IPS DF 6.9 (cell line): Measurements from ENCODE around the gene CYRIA.

ENCODE experiments used
- DNase-seq: peaks from one replicate; pipeline ENCODE4 v3.0.0-alpha.2; 2013; ENCODE audit warnings: low read depth, low spot score
- H3K27ac ChIP-seq: one replicate; pipeline ENCODE4 v1.5.1; 2013; ENCODE audit warnings: low read length, control low read depth
- H3K27me3 ChIP-seq: 2 replicates; pipeline ENCODE4 v1.6.1; 2013; ENCODE audit warnings: mild to moderate bottlenecking, low read length; ENCODE audit not compliant: control insufficient read depth, insufficient read depth
- H3K36me3 ChIP-seq: 2 replicates; pipeline ENCODE4 v1.6.1; 2013; ENCODE audit warnings: low read length; ENCODE audit not compliant: control insufficient read depth, insufficient read depth
- H3K4me1 ChIP-seq: 2 replicates; pipeline ENCODE4 v1.6.1; 2013; ENCODE audit warnings: low read length; ENCODE audit not compliant: control insufficient read depth, insufficient read depth
- H3K4me3 ChIP-seq: 2 replicates; pipeline ENCODE4 v1.5.1; 2013; ENCODE audit warnings: mild to moderate bottlenecking, low read length
- H3K9me3 ChIP-seq: 2 replicates; pipeline ENCODE4 v1.6.1; 2013; ENCODE audit warnings: low read length, inconsistent platforms; ENCODE audit not compliant: control insufficient read depth, insufficient read depth
- WGBS: extraction: QIAGEN DNeasy Blood & Tissue Kit; methylation state at CpG from one replicate; pipeline ENCODE4 v1.1.7; 2013; ENCODE audit warnings: mixed read lengths, missing lambda C conversion rate; ENCODE audit not compliant: insufficient read length, insufficient coverage; 5-methylcytosine and 5-hydroxymethylcytosine counted together

Gene CYRIA

GRCh38 chr2:16650287-16651249, 15.1 kb downstream of the CYRIA start:
- H3K4me3 ChIP-seq, result no peak overlapping the region
- no peak overlapping the region for H3K27ac ChIP-seq
- H3K4me1 ChIP-seq, result no peaks in the 10 kb centered on the region
- no peaks in the 10 kb centered on the region for H3K36me3 ChIP-seq
- WGBS, result 100% methylated on average over 1 of the region's 12 CpGs
- no peaks in the 10 kb centered on the region for H3K27me3 ChIP-seq
- DNase-seq, result no peak
- no peaks in the 10 kb centered on the region for H3K9me3 ChIP-seq

GRCh38 chr2:16649353-16650286, 16.0 kb downstream of the CYRIA start:
- DNase-seq, result no peak
- H3K4me3 ChIP-seq, result no peak overlapping the region
- no peaks in the 10 kb centered on the region for H3K4me1 ChIP-seq
- H3K27me3 ChIP-seq, result no peaks in the 10 kb centered on the region
- WGBS, result no CpG with 5 or more reads among the region's 9 CpGs
- H3K36me3 ChIP-seq, result no peaks in the 10 kb centered on the region
- no peak overlapping the region for H3K27ac ChIP-seq
- no peaks in the 10 kb centered on the region for H3K9me3 ChIP-seq

GRCh38 chr2:16647992-16648617, 17.5 kb downstream of the CYRIA start:
- Histone ChIP-seq H3K4me3 (no peak overlapping the region), H3K4me1 (no peaks in the 10 kb centered on the region), H3K36me3 (no peaks in the 10 kb centered on the region), H3K9me3 (no peaks in the 10 kb centered on the region), H3K27ac (no peak overlapping the region), H3K27me3 (no peaks in the 10 kb centered on the region)
- no CpG with 5 or more reads among the region's 2 CpGs for WGBS
- DNase-seq, result no peak

DNA sequence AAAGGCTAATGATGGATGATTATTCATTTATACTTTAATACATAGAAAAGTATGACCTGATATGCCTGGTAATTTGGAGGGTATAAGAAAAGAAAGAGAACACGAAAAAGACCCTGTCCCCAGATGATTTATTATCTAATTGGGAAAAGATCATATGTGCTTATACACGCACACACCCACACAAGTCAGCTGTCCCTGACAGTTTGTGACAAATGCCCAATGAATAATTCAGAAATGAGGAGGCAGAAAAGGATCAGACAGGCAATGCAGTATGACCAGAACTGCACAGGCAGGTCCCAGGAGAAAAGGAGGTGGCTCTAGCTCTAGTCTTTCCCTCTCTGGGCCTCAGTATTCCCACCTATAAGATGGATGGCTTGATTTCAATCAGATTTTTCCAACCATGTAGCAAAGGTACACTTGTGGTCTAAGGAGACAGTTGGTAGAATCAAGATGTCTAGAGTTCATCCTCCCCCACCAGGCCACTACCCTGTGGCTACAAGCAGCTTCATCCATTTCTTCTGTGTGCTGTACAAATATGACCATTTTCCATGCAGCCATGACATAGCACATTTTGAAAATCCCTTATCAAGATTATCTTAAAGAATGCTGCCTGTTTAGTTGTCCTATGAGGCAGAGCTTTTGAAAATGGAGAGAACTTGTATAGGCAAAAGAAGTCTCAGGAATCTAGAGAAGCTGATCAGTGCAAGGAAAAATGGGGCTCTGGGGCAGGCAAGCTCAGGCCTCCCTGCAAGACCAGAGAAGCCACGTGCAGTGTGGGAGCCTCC, 19.7 kb downstream of the CYRIA start:
- H3K27ac ChIP-seq, result no peak overlapping the region

DNA sequence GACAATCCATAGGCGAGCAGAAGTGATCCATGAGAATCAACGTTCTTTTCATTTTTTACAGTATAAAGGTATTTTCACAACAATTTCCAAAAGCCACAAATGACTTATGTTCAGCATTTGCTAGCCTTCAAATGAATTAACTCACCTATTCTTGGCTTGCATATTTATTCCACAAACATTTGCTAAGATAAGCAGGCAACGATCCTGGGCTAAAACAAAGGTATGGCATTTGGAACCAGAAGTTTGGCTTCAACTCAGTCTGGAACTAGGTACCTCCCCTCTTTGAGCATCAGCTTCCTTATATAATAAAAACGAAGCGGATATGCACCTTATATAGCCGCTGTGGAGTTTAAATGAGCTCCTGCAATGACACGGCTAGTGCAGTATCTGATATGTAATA, 20.5 kb downstream of the CYRIA start:
- H3K36me3 ChIP-seq, result no peaks in the 10 kb centered on the region
- WGBS, result no CpG with 5 or more reads among the region's 7 CpGs
- H3K4me1 ChIP-seq, result no peaks in the 10 kb centered on the region; the same call in 1 of the 2 replicates
- H3K4me3 ChIP-seq, result no peak overlapping the region
- no peaks in the 10 kb centered on the region for H3K27me3 ChIP-seq
- no peaks in the 10 kb centered on the region for H3K9me3 ChIP-seq
- no peak overlapping the region for H3K27ac ChIP-seq
- no peak for DNase-seq

More for the DNA sequence above, 19.7 kb downstream of the CYRIA start:
- H3K9me3 ChIP-seq, result no peaks in the 10 kb centered on the region
- DNase-seq, result no peak
- H3K27me3 ChIP-seq, result no peaks in the 10 kb centered on the region
- WGBS, result no CpG with 5 or more reads among the region's 3 CpGs
- H3K4me1 ChIP-seq, result no peaks in the 10 kb centered on the region
- no peaks in the 10 kb centered on the region for H3K36me3 ChIP-seq
- no peak overlapping the region for H3K4me3 ChIP-seq

GRCh38 chr2:16644221-16644925, 21.3 kb downstream of the CYRIA start:
- no peak overlapping the region for H3K27ac ChIP-seq
- DNase-seq, result no peak
- H3K9me3 ChIP-seq, result no peaks in the 10 kb centered on the region
- no peak overlapping the region for H3K4me3 ChIP-seq
- WGBS, result no CpG with 5 or more reads among the region's 6 CpGs
- H3K4me1 ChIP-seq, result no peaks in the 10 kb centered on the region; the same call in 1 of the 2 replicates
- no peaks in the 10 kb centered on the region for H3K36me3 ChIP-seq
- H3K27me3 ChIP-seq, result no peaks in the 10 kb centered on the region

DNA sequence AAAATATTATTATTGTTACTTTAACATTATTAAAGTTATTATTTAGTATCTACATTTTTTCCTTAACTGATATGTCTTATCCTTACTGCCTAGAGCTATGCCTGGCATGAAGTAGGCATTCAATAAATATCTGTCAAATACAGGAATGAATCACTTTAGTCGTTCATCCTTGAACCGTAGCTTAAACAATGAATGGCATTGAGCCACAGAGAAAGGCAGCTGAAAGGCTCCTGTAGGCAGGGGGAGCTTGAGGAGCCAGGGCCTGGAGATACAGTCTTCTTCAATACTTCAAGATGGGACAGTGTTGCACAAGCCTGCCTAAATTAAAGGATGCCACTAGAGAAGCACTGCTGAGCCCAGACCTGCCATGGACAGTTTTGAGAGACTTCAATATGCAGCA, 22.5 kb downstream of the CYRIA start:
- H3K36me3 ChIP-seq, result no peaks in the 10 kb centered on the region
- WGBS, result no CpG with 5 or more reads among the region's 2 CpGs
- H3K9me3 ChIP-seq, result no peaks in the 10 kb centered on the region
- no peaks in the 10 kb centered on the region; the same call in 1 of the 2 replicates for H3K4me1 ChIP-seq
- H3K4me3 ChIP-seq, result no peak overlapping the region
- DNase-seq, result no peak
- H3K27ac ChIP-seq, result no peak overlapping the region
- H3K27me3 ChIP-seq, result no peaks in the 10 kb centered on the region

DNA sequence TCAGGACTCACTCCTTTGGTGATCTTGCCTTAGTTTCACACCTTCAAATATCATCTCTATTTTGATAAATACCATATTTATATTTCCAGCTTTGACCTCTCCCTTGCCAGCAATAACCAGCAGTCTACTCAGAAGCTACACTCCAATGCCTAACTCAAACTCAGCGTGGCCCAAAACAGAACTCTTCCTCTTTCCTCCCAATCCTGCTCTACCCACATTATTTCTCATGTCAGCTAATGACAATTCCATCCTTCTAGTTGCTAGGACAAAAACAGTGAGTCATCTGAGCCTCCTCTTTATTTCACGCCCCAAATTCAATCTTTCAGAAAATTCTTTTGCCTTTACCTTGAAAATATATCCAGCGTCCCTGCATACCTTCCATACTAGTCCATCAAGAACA, 23.5 kb downstream of the CYRIA start:
- DNase-seq, result no peak
- no peaks in the 10 kb centered on the region; the same call in 1 of the 2 replicates for H3K4me1 ChIP-seq
- H3K9me3 ChIP-seq, result no peaks in the 10 kb centered on the region
- H3K36me3 ChIP-seq, result no peaks in the 10 kb centered on the region
- H3K27ac ChIP-seq, result no peak overlapping the region
- H3K4me3 ChIP-seq, result no peak overlapping the region
- WGBS, result 100% methylated on average over 1 of the region's 3 CpGs
- no peaks in the 10 kb centered on the region for H3K27me3 ChIP-seq

GRCh38 chr2:16641509-16641908, 24.1 kb downstream of the CYRIA start:
- Histone ChIP-seq H3K36me3 (no peaks in the 10 kb centered on the region), H3K27me3 (no peaks in the 10 kb centered on the region), H3K9me3 (no peaks in the 10 kb centered on the region), H3K27ac (no peak overlapping the region), H3K4me3 (no peak overlapping the region), H3K4me1 (no peaks in the 10 kb centered on the region; the same call in 1 of the 2 replicates)
- WGBS, result no CpG with 5 or more reads among the region's 2 CpGs
- no peak for DNase-seq
